Measurements from ENCODE around the gene GRIK5. TPM values are rescaled to one million over a fixed set of nuclear protein-coding genes. Genes with fewer than 3 reads are reported as not detected.

GRIK5 gene
- 10 to 100 TPM in 3 of 8 experiments, 1 to 10 TPM in 3, under 1 TPM in 2; 0.41 to 19.5 (median 6.1) TPM for total RNA-seq

GRCh38 chr19:42069619-42070351, at the start of gene GRIK5:
Gene GRIK5 (minus strand): TSS chr19:42070206. CDS start chr19:42065770, 4,436 bp downstream.
- H3K27ac ChIP-seq: peak within 1 kb of the TSS; percentile 61 to 63
- ATAC-seq (replicated peaks in 6 of 8): peak; percentile 39 to 86 (median 82)
- H3K4me3 ChIP-seq: peak within 1 kb of the TSS; percentile 34 to 55 (median 42)
- H3K4me1 ChIP-seq (replicated peaks in 1 of 2): peaks cover 26 to 46% of the 10 kb centered on the region in 2 donors
- no CpG with 5 or more reads among the region's 29 CpGs for WGBS, 10 experiments
- in situ Hi-C loops (cut with MboI; ENCODE audit: low pct_unique_long_range_greater_than_20kb in 2 of 9, low sequenced_read_pairs in 9 of 9, unreplicated experiment in 9 of 9): no loop called here

- peaks cover 26 to 31% of the 10 kb centered on the region in 2 donors for H3K4me1 ChIP-seq (replicated peaks in 1 of 2)
- H3K27ac ChIP-seq: no peak overlapping the region
- in situ Hi-C loops (cut with MboI; ENCODE audit: low pct_unique_long_range_greater_than_20kb in 2 of 9, low sequenced_read_pairs in 9 of 9, unreplicated experiment in 9 of 9): loop anchor here in 2 of 9 experiments (25.0 kb wide), 1 partner anchor 95 kb away; the partner anchor contains the start of genes DEDD2 (in 2 of the 2) and ZNF526 (in 2 of the 2)
- no peak overlapping the region for H3K4me3 ChIP-seq
- WGBS, 10 experiments: 60 to 80% methylated on average over 1 of the region's 6 CpGs; no CpG with 5 or more reads in 8 of the 10 experiments
- ATAC-seq (replicated peaks in 6 of 8): no peak
Observed at GRCh38 chr19:42117076-42117475, 47.1 kb upstream of the GRIK5 start.

GRCh38 chr19:42116308-42117075, 46.5 kb upstream of the GRIK5 start:
- ATAC-seq (replicated peaks in 6 of 8): no peak
- Histone ChIP-seq H3K4me1 (replicated peaks in 1 of 2) (peaks cover 20 to 26% of the 10 kb centered on the region in 2 donors), H3K27ac (no peak overlapping the region), H3K4me3 (no peak overlapping the region)
- 83 to 100% (median 91%) methylated on average over 1 to 10 of the region's 20 CpGs; no CpG with 5 or more reads in 5 of the 10 experiments for WGBS, 10 experiments
- in situ Hi-C loops (cut with MboI; ENCODE audit: low pct_unique_long_range_greater_than_20kb in 2 of 9, low sequenced_read_pairs in 9 of 9, unreplicated experiment in 9 of 9): loop anchor here in 2 of 9 experiments (25.0 kb wide), 1 partner anchor 96 kb away; the partner anchor contains the start of genes DEDD2 (in 2 of the 2) and ZNF526 (in 2 of the 2)

- Histone ChIP-seq H3K4me1 (replicated peaks in 1 of 2) (peaks cover 17 to 19% of the 10 kb centered on the region in 2 donors), H3K27ac (no peak overlapping the region), H3K4me3 (no peak overlapping the region)
- in situ Hi-C loops (cut with MboI; ENCODE audit: low pct_unique_long_range_greater_than_20kb in 2 of 9, low sequenced_read_pairs in 9 of 9, unreplicated experiment in 9 of 9): loop anchor here in 2 of 9 experiments (25.0 kb wide), 1 partner anchor 97 kb away; the partner anchor contains the start of genes DEDD2 (in 2 of the 2) and ZNF526 (in 2 of the 2)
- 53 to 100% (median 92%) methylated on average over 1 to 4 of the region's 4 CpGs; no CpG with 5 or more reads in 1 of the 10 experiments for WGBS, 10 experiments
- ATAC-seq (replicated peaks in 6 of 8): no peak
Observed at GRCh38 chr19:42115705-42116104, 45.7 kb upstream of the GRIK5 start.

- Histone ChIP-seq H3K27ac (no peak overlapping the region), H3K4me3 (no peak overlapping the region), H3K4me1 (replicated peaks in 1 of 2) (peaks cover 15 to 17% of the 10 kb centered on the region in 2 donors)
- in situ Hi-C loops (cut with MboI; ENCODE audit: low pct_unique_long_range_greater_than_20kb in 2 of 9, low sequenced_read_pairs in 9 of 9, unreplicated experiment in 9 of 9): loop anchor here in 2 of 9 experiments (25.0 kb wide), 1 partner anchor 97 kb away; the partner anchor contains the start of genes DEDD2 (in 2 of the 2) and ZNF526 (in 2 of the 2)
- no peak for ATAC-seq (replicated peaks in 6 of 8)
- WGBS, 10 experiments: 0 to 100% (median 73%) methylated on average over 1 to 4 of the region's 4 CpGs; no CpG with 5 or more reads in 3 of the 10 experiments
Observed at GRCh38 chr19:42115219-42115618, 45.2 kb upstream of the GRIK5 start.

GRCh38 chr19:42114412-42114811, 44.4 kb upstream of the GRIK5 start:
- in situ Hi-C loops (cut with MboI; ENCODE audit: low pct_unique_long_range_greater_than_20kb in 2 of 9, low sequenced_read_pairs in 9 of 9, unreplicated experiment in 9 of 9): loop anchor here in 2 of 9 experiments (25.0 kb wide), 1 partner anchor 98 kb away; the partner anchor contains the start of genes DEDD2 (in 2 of the 2) and ZNF526 (in 2 of the 2)
- 0 to 67% (median 0%) methylated on average over 1 to 2 of the region's 7 CpGs; no CpG with 5 or more reads in 7 of the 10 experiments for WGBS, 10 experiments
- ATAC-seq (replicated peaks in 6 of 8): peak in 6 of 8 experiments; percentile 9 to 88 (median 82)

GRCh38 chr19:42113641-42114348, 43.8 kb upstream of the GRIK5 start:
- Histone ChIP-seq H3K27ac (peak overlapping the region; percentile 73 to 80), H3K4me3 (no peak overlapping the region), H3K4me1 (replicated peaks in 1 of 2) (peaks cover 16 to 17% of the 10 kb centered on the region in 2 donors)
- peak; percentile 56 to 93 (median 83) for ATAC-seq (replicated peaks in 6 of 8)
- in situ Hi-C loops (cut with MboI; ENCODE audit: low pct_unique_long_range_greater_than_20kb in 2 of 9, low sequenced_read_pairs in 9 of 9, unreplicated experiment in 9 of 9): loop anchor here in 2 of 9 experiments (25.0 kb wide), 1 partner anchor 99 kb away; the partner anchor contains the start of genes DEDD2 (in 2 of the 2) and ZNF526 (in 2 of the 2)
- 0 to 80% (median 31%) methylated on average over 1 to 6 of the region's 10 CpGs; no CpG with 5 or more reads in 2 of the 10 experiments for WGBS, 10 experiments

More at GRCh38 chr19:42114412-42114811, 44.4 kb upstream of the GRIK5 start:
- peaks cover 15 to 17% of the 10 kb centered on the region in 2 donors for H3K4me1 ChIP-seq (replicated peaks in 1 of 2)
- H3K27ac ChIP-seq: peak overlapping the region; percentile 73 to 80
- H3K4me3 ChIP-seq: no peak overlapping the region

- in situ Hi-C loops (cut with MboI; ENCODE audit: low pct_unique_long_range_greater_than_20kb in 2 of 9, low sequenced_read_pairs in 9 of 9, unreplicated experiment in 9 of 9): loop anchor here in 2 of 9 experiments (25.0 kb wide), 1 partner anchor 100 kb away; the partner anchor contains the start of genes DEDD2 (in 2 of the 2) and ZNF526 (in 2 of the 2)
- H3K27ac ChIP-seq: no peak overlapping the region
- H3K4me1 ChIP-seq (replicated peaks in 1 of 2): peaks cover 17 to 19% of the 10 kb centered on the region in 2 donors
- ATAC-seq (replicated peaks in 6 of 8): peak in 2 of 8 experiments; percentile 16 to 48
- WGBS, 10 experiments: 0 to 67% (median 35%) methylated on average over 1 to 2 of the region's 3 CpGs; no CpG with 5 or more reads in 6 of the 10 experiments
- no peak overlapping the region for H3K4me3 ChIP-seq
Observed at GRCh38 chr19:42111811-42112210, 41.8 kb upstream of the GRIK5 start.

GRCh38 chr19:42111384-42111783, 41.4 kb upstream of the GRIK5 start:
- H3K27ac ChIP-seq: no peak overlapping the region
- no peak overlapping the region for H3K4me3 ChIP-seq
- H3K4me1 ChIP-seq (replicated peaks in 1 of 2): peaks cover 17 to 19% of the 10 kb centered on the region in 2 donors
- in situ Hi-C loops (cut with MboI; ENCODE audit: low pct_unique_long_range_greater_than_20kb in 2 of 9, low sequenced_read_pairs in 9 of 9, unreplicated experiment in 9 of 9): loop anchor here in 2 of 9 experiments (25.0 kb wide), 1 partner anchor 101 kb away; the partner anchor contains the start of genes DEDD2 (in 2 of the 2) and ZNF526 (in 2 of the 2)
- WGBS, 10 experiments: 0 to 100% (median 60%) methylated on average over 1 of the region's 1 CpG; no CpG with 5 or more reads in 5 of the 10 experiments
- ATAC-seq (replicated peaks in 6 of 8): peak in 2 of 8 experiments; percentile 8 to 10

GRCh38 chr19:42110658-42111057, 40.7 kb upstream of the GRIK5 start:
- Histone ChIP-seq H3K4me3 (no peak overlapping the region), H3K27ac (no peak overlapping the region), H3K4me1 (replicated peaks in 1 of 2) (peaks cover 17 to 19% of the 10 kb centered on the region in 2 donors)
- WGBS, 10 experiments: 60 to 86% (median 71%) methylated on average over 1 of the region's 1 CpG; no CpG with 5 or more reads in 6 of the 10 experiments
- in situ Hi-C loops (cut with MboI; ENCODE audit: low pct_unique_long_range_greater_than_20kb in 2 of 9, low sequenced_read_pairs in 9 of 9, unreplicated experiment in 9 of 9): loop anchor here in 2 of 9 experiments (25.0 kb wide), 1 partner anchor 102 kb away; the partner anchor contains the start of genes DEDD2 (in 2 of the 2) and ZNF526 (in 2 of the 2)
- no peak for ATAC-seq (replicated peaks in 6 of 8)

GRCh38 chr19:42109896-42110295, 39.9 kb upstream of the GRIK5 start:
- H3K4me3 ChIP-seq: no peak overlapping the region
- peaks cover 14 to 18% of the 10 kb centered on the region in 2 donors for H3K4me1 ChIP-seq (replicated peaks in 1 of 2)
- 40 to 94% (median 80%) methylated on average over 1 to 3 of the region's 3 CpGs; no CpG with 5 or more reads in 2 of the 10 experiments for WGBS, 10 experiments
- no peak for ATAC-seq (replicated peaks in 6 of 8)
- in situ Hi-C loops (cut with MboI; ENCODE audit: low pct_unique_long_range_greater_than_20kb in 2 of 9, low sequenced_read_pairs in 9 of 9, unreplicated experiment in 9 of 9): loop anchor here in 2 of 9 experiments (25.0 kb wide), 1 partner anchor 102 kb away; the partner anchor contains the start of genes DEDD2 (in 2 of the 2) and ZNF526 (in 2 of the 2)
- no peak overlapping the region for H3K27ac ChIP-seq

Measured in motor neuron (in vitro differentiated cells).